Type B pancreatic cell (in vitro differentiated cells): ENCODE measurements around the gene CCDC142. TPM values are rescaled to one million over a fixed set of nuclear protein-coding genes. Genes with fewer than 3 reads are reported as not detected.
A peak's percentile ranks its signal among the peaks of the same experiment; 100 is the strongest.
"Not testable (repeated sequence)": the region's sequence is repeated elsewhere in the genome, so short reads cannot be mapped to it uniquely, and the experiment has no call there.

Source experiments
- DNase-seq: peaks from one replicate; pipeline ENCODE4 v3.0.0; 2021; ENCODE audit warnings: mixed read lengths; ENCODE audit not compliant: unreplicated experiment; ENCODE audit errors: extremely low spot score
- H3K27ac Mint-ChIP-seq: 2 replicates; pipeline ENCODE4 v1.8.0; 2021; ENCODE audit warnings: mild to moderate bottlenecking, mixed read lengths
- H3K27me3 Mint-ChIP-seq: 2 replicates; pipeline ENCODE4 v1.8.0; 2021; ENCODE audit warnings: mixed read lengths
- H3K36me3 Mint-ChIP-seq: 2 replicates; pipeline ENCODE4 v1.8.0; 2021; ENCODE audit warnings: mixed read lengths
- H3K4me1 Mint-ChIP-seq: one replicate; pipeline ENCODE4 v1.8.0; 2021; ENCODE audit warnings: mixed read lengths; ENCODE audit not compliant: unreplicated experiment
- H3K4me3 Mint-ChIP-seq: 2 replicates; pipeline ENCODE4 v1.8.0; 2021; ENCODE audit warnings: mild to moderate bottlenecking, mixed read lengths
- H3K9me3 Mint-ChIP-seq: 2 replicates; pipeline ENCODE4 v1.8.0; 2021; ENCODE audit warnings: mixed read lengths
- total RNA-seq: library from RNA; stranded (reverse); gene quantifications from 2 replicates; pipeline ENCODE4 v1.2.1, GENCODE V29; 2021; ENCODE audit warnings: low replicate concordance
- TF ChIP-seq, protein P1 (sequence below): fragments of 200-600 bp; sonication (generic); conservative IDR thresholded peaks from 2 replicates; pipeline ENCODE4 v1.5.0; 2021; ENCODE audit warnings: antibody characterized with exemption, mild to moderate bottlenecking

Gene CCDC142
- total RNA-seq, 1 donor from 2014 or later, result 30.1 TPM

- H3K4me1 Mint-ChIP-seq, result peaks cover 9% of the 10 kb centered on the region
- H3K36me3 Mint-ChIP-seq, result no peaks in the 10 kb centered on the region
- DNase-seq, result no peak
- TF ChIP-seq, protein P1, sequence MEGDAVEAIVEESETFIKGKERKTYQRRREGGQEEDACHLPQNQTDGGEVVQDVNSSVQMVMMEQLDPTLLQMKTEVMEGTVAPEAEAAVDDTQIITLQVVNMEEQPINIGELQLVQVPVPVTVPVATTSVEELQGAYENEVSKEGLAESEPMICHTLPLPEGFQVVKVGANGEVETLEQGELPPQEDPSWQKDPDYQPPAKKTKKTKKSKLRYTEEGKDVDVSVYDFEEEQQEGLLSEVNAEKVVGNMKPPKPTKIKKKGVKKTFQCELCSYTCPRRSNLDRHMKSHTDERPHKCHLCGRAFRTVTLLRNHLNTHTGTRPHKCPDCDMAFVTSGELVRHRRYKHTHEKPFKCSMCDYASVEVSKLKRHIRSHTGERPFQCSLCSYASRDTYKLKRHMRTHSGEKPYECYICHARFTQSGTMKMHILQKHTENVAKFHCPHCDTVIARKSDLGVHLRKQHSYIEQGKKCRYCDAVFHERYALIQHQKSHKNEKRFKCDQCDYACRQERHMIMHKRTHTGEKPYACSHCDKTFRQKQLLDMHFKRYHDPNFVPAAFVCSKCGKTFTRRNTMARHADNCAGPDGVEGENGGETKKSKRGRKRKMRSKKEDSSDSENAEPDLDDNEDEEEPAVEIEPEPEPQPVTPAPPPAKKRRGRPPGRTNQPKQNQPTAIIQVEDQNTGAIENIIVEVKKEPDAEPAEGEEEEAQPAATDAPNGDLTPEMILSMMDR, result no peak
- H3K4me3 Mint-ChIP-seq, result peak overlapping the region; percentile 74
- H3K27ac Mint-ChIP-seq, result no peak overlapping the region
- H3K9me3 Mint-ChIP-seq, result no peaks in the 10 kb centered on the region
- H3K27me3 Mint-ChIP-seq, result peaks cover 12% of the 10 kb centered on the region
These were observed 38.1 kb downstream of the CCDC142 start for GRCh38 chr2:74444498-74445318.

DNA sequence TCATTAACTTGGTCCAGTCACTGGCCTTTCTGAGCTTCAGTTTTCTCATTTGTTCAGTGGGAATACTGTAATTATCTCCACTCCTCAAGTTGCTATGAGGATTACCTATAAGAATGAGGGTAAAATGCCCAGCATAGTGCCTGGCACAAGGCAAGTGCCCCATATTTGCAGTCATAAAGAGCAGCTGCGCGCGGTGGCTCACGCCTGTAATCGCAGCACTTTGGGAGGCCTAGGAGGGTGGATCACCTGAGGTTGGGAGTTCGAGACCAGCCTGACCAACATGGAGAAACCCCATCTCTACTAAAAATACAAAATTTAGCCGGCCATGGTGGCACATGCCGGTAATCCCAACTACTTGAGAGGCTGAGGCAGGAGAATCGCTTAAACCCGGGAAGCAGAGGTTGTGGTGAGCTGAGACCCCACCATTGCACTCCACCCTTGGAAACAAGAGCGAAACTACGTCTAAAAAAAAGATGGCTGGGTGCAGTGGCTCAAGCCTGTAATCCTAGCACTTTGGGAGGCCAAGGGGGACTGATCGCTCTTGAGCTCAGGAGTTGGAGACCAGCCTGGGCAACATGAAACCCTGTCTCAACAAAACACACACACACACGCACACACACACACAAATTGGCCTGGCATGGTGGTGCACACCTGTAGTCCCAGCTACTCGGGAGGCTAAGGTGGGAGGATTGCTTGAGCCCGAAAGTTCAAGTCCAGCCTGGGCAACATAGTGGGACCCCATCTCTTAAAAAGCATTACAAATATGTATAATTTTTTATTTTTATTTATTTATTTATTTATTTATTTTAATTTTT lies 40.1 kb downstream of the CCDC142 start:
- peak overlapping the region; percentile 99 for H3K27ac Mint-ChIP-seq

DNA sequence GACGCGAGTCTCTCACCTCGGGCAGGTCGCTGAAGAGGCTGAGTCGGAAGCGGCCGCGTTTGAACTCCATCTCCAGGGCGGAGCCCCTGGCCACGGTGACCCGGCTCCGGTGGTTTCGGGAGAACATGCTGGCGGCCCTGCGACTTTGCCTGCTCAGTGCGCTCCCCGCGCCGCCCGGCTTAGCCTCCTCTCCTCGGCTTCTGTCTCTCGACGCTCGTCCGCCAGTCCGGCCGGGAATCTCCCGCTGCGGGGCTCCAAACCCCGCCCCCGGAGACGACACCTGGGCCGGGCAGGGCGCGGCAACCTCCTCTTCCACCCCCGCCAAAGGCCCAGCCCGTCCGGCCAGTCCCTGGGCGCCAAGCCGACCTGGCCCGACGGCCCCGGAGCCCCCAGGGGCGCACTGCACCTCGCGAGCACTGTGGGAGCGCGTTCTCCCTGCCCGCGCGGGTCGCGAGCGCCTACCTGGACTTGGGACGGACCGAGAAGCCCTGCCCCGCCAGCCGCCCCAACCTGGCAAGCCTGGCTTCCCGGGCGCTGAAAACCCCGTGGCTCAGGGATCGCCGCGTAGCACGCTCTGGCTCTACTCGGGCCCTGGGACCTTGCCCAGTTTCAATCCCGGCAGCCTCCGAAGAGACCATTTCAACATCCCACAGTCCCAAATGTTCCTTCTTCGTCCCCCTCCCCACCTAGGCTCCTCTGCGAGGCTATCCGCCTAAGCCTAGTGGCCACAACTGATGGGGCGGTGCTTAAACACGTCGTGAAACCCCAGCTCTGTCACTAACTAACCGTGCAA lies 40.9 kb downstream of the CCDC142 start, which contains the start of gene RTKN:
TSS of gene RTKN (minus strand) at position 248 of the 793 bp plus-strand sequence. CDS start at position 127, 121 bp downstream.
- peak within 1 kb of the TSS; percentile 99 for H3K27ac Mint-ChIP-seq
- TF ChIP-seq, protein P1, result peak; percentile 42
- H3K9me3 Mint-ChIP-seq, result no peaks in the 10 kb centered on the region
- DNase-seq, result peak; percentile 76
- peaks cover 5% of the 10 kb centered on the region for H3K27me3 Mint-ChIP-seq
- peak within 1 kb of the TSS; percentile 96 for H3K4me3 Mint-ChIP-seq
- peaks cover 15% of the 10 kb centered on the region for H3K36me3 Mint-ChIP-seq
- peaks cover 32% of the 10 kb centered on the region for H3K4me1 Mint-ChIP-seq

More for the DNA sequence above, 40.1 kb downstream of the CCDC142 start:
- H3K27me3 Mint-ChIP-seq, H3K9me3 Mint-ChIP-seq, DNase-seq: not testable (repeated sequence)
- peaks cover 11% of the 10 kb centered on the region for H3K36me3 Mint-ChIP-seq
- peaks cover 26% of the 10 kb centered on the region for H3K4me1 Mint-ChIP-seq
- H3K4me3 Mint-ChIP-seq, result peak overlapping the region; percentile 96

DNA sequence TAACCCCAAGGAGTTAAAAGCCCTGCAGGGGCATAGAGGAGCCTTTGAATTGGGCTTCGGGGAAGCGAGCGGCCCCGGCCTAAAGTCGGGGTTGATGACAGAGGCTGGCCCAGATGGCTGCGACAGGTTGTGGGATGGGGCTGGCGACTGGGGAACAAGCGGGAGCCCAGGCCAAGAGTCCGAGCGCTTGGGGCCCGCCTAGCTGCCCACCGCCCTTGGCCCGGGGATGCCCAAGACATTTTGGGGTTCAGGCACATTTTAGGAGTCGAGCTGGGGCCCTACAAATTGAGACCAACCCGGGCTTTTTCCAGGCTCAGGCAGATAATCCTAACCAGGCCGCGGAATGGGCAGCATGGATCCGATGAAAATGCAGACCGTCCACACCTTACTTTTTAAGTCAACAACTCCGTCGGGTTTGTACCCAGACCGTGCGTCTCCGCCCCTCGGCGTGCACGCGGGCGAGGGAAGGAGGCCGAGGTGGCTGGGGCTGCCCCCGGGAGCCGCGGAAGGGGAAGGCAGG lies 41.6 kb downstream of the CCDC142 start:
- H3K27ac Mint-ChIP-seq, result peak overlapping the region; percentile 99

DNA sequence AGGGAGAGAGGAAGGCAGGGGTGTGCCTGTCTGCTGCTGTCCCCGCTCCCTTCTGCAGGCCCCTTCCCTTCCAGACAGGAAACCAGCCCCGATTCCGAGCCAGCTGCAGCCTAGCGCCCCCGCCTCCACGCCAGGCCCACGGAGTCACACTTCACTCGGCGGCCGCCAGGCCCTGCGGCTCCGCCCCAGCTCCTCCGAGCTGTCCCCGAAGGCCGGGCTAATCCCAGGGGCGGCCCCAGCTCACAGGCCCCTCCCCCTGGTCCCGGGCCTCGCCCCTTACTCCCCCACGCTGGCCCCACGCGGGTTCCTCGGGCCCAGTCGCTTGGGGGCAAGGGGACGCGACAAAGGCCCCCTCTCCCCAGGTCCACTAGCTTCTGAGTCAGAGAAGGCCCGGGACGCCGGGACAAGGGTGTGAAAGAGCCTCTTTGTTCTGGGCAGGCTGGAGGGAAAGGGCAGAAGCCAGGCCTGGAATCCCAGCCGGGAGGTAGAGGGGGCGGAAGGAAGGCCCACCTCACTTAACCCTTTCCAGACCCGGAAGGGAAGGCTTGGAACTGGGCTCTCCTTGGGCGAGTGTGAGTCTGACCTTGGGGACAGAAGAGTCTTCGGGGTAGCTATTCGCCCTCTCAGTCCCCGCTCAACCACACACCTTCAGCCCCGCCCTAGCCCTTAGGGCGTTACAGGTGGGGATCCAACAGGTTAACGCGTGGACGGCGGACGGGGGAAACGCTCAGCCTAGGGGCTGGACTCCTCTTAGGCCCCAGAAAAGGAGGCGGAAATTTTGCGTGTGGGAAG lies 42.2 kb downstream of the CCDC142 start:
- peak overlapping the region; percentile 96 for H3K4me3 Mint-ChIP-seq
- H3K27ac Mint-ChIP-seq, result peak overlapping the region; percentile 99
- H3K27me3 Mint-ChIP-seq, result peaks cover 5% of the 10 kb centered on the region
- peaks cover 17% of the 10 kb centered on the region for H3K36me3 Mint-ChIP-seq
- H3K4me1 Mint-ChIP-seq, result peaks cover 33% of the 10 kb centered on the region
- TF ChIP-seq, protein P1, result peak; percentile 63
- DNase-seq, result peak; percentile 93
- H3K9me3 Mint-ChIP-seq, result no peaks in the 10 kb centered on the region

More for the DNA sequence above, 41.6 kb downstream of the CCDC142 start:
- H3K36me3 Mint-ChIP-seq, result peaks cover 15% of the 10 kb centered on the region
- H3K4me3 Mint-ChIP-seq, result peak overlapping the region; percentile 96
- TF ChIP-seq, protein P1, result no peak
- H3K4me1 Mint-ChIP-seq, result peaks cover 32% of the 10 kb centered on the region
- DNase-seq, result no peak
- H3K27me3 Mint-ChIP-seq, result peaks cover 5% of the 10 kb centered on the region
- H3K9me3 Mint-ChIP-seq, result no peaks in the 10 kb centered on the region
